ENCODE data around the gene RBFOX2.
A peak's percentile ranks its signal among the peaks of the same experiment; 100 is the strongest.

DNA sequence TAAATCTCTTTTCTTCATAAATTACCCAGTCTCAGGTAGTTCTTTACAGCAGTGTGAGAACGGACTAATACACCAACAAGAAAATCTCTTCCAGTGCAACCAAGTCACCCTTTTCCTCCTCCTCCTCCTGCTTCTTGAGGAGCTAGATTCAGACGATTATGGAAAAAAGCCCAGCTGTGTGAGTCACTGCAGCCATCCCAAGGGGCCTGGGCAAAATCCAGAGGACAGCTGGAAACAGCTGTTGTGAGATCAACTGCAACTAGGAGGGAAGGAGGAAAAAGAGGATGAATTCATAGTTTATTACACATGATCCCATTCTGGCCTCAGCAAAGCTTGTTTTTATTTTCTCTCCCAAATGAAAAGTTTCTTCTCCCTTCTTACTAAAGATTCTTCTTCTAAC, 32.9 kb downstream of the RBFOX2 start:
- TF ChIP-seq, protein P1, sequence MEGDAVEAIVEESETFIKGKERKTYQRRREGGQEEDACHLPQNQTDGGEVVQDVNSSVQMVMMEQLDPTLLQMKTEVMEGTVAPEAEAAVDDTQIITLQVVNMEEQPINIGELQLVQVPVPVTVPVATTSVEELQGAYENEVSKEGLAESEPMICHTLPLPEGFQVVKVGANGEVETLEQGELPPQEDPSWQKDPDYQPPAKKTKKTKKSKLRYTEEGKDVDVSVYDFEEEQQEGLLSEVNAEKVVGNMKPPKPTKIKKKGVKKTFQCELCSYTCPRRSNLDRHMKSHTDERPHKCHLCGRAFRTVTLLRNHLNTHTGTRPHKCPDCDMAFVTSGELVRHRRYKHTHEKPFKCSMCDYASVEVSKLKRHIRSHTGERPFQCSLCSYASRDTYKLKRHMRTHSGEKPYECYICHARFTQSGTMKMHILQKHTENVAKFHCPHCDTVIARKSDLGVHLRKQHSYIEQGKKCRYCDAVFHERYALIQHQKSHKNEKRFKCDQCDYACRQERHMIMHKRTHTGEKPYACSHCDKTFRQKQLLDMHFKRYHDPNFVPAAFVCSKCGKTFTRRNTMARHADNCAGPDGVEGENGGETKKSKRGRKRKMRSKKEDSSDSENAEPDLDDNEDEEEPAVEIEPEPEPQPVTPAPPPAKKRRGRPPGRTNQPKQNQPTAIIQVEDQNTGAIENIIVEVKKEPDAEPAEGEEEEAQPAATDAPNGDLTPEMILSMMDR (IDR thresholded peaks at IDR 0.05; ENCODE audit: extremely low read depth in 1 of 2, insufficient read depth in 1 of 2, low read depth in 1 of 2, low read length in 2 of 2): no peak
- TF ChIP-seq POLR2AphosphoS5 (IDR thresholded peaks at IDR 0.05; ENCODE audit: insufficient read depth, low read depth, low read length): no peak
- TF ChIP-seq EZH2 (IDR thresholded peaks at IDR 0.05; ENCODE audit: borderline replicate concordance, low read depth, low read length, severe bottlenecking): no peak
- TF ChIP-seq POLR2A (IDR thresholded peaks at IDR 0.05; ENCODE audit: low read depth, low read length): no peak
- no peak for TF ChIP-seq MYC (IDR thresholded peaks at IDR 0.05; ENCODE audit: low read depth, low read length)
- peak; percentile 48 for TF ChIP-seq JUN (IDR thresholded peaks at IDR 0.05; ENCODE audit: borderline replicate concordance, insufficient read depth, insufficient read length, low read depth)
